Neural cell (in vitro differentiated cells): ENCODE measurements around the gene AMOTL2.

ENCODE experiments used
- EP300 ChIP-seq: fragments of 450-650 bp; conservative IDR thresholded peaks from 2 replicates; pipeline ENCODE4 v1.6.1; 2014; ENCODE audit warnings: antibody characterized with exemption, mild to moderate bottlenecking, moderate library complexity; ENCODE audit not compliant: poor library complexity, severe bottlenecking
- EZH2 ChIP-seq: fragments of 200-600, 300-800 bp; shearing (Covaris generic), sonication (generic); IDR thresholded peaks from 2 replicates; pipeline ENCODE4 v1.6.1; 2014; ENCODE audit warnings: antibody characterized with exemption, low read length, borderline replicate concordance, mild to moderate bottlenecking; ENCODE audit not compliant: insufficient read depth, poor library complexity, severe bottlenecking
- MXI1 ChIP-seq: fragments of 450-650 bp; conservative IDR thresholded peaks from 2 replicates; pipeline ENCODE4 v1.6.1; 2014; ENCODE audit warnings: antibody characterized with exemption, mild to moderate bottlenecking; ENCODE audit not compliant: poor library complexity, severe bottlenecking
- POLR2AphosphoS5 ChIP-seq: IDR thresholded peaks from 2 replicates; pipeline ENCODE4 v1.6.1; 2012
- RAD21 ChIP-seq: fragments of 450-650 bp; conservative IDR thresholded peaks from 2 replicates; pipeline ENCODE4 v1.6.1; 2014; ENCODE audit warnings: antibody characterized with exemption, mild to moderate bottlenecking, moderate library complexity
- SMC3 ChIP-seq: fragments of 450-650 bp; conservative IDR thresholded peaks from 2 replicates; pipeline ENCODE4 v1.6.1; 2014; ENCODE audit warnings: antibody characterized with exemption, mild to moderate bottlenecking, moderate library complexity; ENCODE audit not compliant: poor library complexity
- TF ChIP-seq, protein P1 (sequence below): fragments of 450-650 bp; IDR thresholded peaks from 2 replicates; pipeline ENCODE4 v1.5.1; 2014; ENCODE audit warnings: antibody characterized with exemption, mild to moderate bottlenecking, moderate library complexity; ENCODE audit not compliant: poor library complexity, severe bottlenecking
- TF ChIP-seq, protein P2 (sequence below): IDR thresholded peaks from 2 replicates; pipeline ENCODE4 v1.6.1; 2012; ENCODE audit warnings: borderline replicate concordance

GRCh38 chr3:134361162-134361835 is 12.9 kb downstream of the AMOTL2 start:
- TF ChIP-seq SMC3 (no peak), EZH2 (no peak), EP300 (no peak), POLR2AphosphoS5 (no peak), MXI1 (no peak), RAD21 (no peak)
- TF ChIP-seq, protein P1, sequence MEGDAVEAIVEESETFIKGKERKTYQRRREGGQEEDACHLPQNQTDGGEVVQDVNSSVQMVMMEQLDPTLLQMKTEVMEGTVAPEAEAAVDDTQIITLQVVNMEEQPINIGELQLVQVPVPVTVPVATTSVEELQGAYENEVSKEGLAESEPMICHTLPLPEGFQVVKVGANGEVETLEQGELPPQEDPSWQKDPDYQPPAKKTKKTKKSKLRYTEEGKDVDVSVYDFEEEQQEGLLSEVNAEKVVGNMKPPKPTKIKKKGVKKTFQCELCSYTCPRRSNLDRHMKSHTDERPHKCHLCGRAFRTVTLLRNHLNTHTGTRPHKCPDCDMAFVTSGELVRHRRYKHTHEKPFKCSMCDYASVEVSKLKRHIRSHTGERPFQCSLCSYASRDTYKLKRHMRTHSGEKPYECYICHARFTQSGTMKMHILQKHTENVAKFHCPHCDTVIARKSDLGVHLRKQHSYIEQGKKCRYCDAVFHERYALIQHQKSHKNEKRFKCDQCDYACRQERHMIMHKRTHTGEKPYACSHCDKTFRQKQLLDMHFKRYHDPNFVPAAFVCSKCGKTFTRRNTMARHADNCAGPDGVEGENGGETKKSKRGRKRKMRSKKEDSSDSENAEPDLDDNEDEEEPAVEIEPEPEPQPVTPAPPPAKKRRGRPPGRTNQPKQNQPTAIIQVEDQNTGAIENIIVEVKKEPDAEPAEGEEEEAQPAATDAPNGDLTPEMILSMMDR: no peak
- TF ChIP-seq, protein P2, sequence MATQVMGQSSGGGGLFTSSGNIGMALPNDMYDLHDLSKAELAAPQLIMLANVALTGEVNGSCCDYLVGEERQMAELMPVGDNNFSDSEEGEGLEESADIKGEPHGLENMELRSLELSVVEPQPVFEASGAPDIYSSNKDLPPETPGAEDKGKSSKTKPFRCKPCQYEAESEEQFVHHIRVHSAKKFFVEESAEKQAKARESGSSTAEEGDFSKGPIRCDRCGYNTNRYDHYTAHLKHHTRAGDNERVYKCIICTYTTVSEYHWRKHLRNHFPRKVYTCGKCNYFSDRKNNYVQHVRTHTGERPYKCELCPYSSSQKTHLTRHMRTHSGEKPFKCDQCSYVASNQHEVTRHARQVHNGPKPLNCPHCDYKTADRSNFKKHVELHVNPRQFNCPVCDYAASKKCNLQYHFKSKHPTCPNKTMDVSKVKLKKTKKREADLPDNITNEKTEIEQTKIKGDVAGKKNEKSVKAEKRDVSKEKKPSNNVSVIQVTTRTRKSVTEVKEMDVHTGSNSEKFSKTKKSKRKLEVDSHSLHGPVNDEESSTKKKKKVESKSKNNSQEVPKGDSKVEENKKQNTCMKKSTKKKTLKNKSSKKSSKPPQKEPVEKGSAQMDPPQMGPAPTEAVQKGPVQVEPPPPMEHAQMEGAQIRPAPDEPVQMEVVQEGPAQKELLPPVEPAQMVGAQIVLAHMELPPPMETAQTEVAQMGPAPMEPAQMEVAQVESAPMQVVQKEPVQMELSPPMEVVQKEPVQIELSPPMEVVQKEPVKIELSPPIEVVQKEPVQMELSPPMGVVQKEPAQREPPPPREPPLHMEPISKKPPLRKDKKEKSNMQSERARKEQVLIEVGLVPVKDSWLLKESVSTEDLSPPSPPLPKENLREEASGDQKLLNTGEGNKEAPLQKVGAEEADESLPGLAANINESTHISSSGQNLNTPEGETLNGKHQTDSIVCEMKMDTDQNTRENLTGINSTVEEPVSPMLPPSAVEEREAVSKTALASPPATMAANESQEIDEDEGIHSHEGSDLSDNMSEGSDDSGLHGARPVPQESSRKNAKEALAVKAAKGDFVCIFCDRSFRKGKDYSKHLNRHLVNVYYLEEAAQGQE: no peak
